SK-N-SH (cell line): ENCODE data around the gene GFOD2. TPM values are rescaled to one million over a fixed set of nuclear protein-coding genes. Genes with fewer than 3 reads are reported as not detected.

Source experiments
- CTCF ChIA-PET: fragments of 300-600, 350-600 bp; formaldehyde crosslinking; extraction: SDS; loops from one replicate; lab custom pipeline; 2021; lab: Yijun Ruan, JAX
- POLR2A ChIA-PET: fragments of 350-600 bp; sonication (Branson Sonifier 250); formaldehyde crosslinking; extraction: SDS; loops from one replicate; lab custom pipeline; 2020; ENCODE audit warnings: antibody characterized with exemption, inconsistent platforms; lab: Yijun Ruan, JAX
- DNase-seq: peaks from one replicate; pipeline ENCODE4 v3.0.0; 2012
- H2AFZ ChIP-seq: fragments of 200-600 bp; sonication (generic); 2 replicates; pipeline ENCODE4 v1.8.1; 2016; ENCODE audit warnings: antibody characterized with exemption, mild to moderate bottlenecking, low read depth
- H3F3A ChIP-seq: fragments of 200-600 bp; sonication (generic); replicated peaks from 2 replicates; pipeline ENCODE3; 2016; ENCODE audit warnings: antibody characterized with exemption, mild to moderate bottlenecking; ENCODE audit not compliant: insufficient read depth
- H3K27ac ChIP-seq, 2 experiments: fragments of 200-500 bp in 1 of 2; fragments of 200-600 bp in 1 of 2; sonication (Bioruptor generic) in 1 of 2; sonication (generic), shearing (Covaris generic) in 1 of 2; 2 replicates each; pipeline versions ENCODE4 v1.5.1 to v1.6.1; 2014 to 2016; ENCODE audit warnings: low read depth in 2 of 2, inconsistent platforms in 1 of 2, low read length in 1 of 2, mild to moderate bottlenecking in 1 of 2, mixed read lengths in 1 of 2
- H3K27me3 ChIP-seq: fragments of 200-600 bp; sonication (generic), shearing (Covaris generic); 2 replicates; pipeline ENCODE4 v1.6.1; 2016; ENCODE audit warnings: mixed run types; ENCODE audit not compliant: insufficient read depth
- H3K36me3 ChIP-seq, 2 experiments: fragments of 200-500 bp in 1 of 2; fragments of 200-600 bp in 1 of 2; sonication (Bioruptor generic) in 1 of 2; sonication (generic) in 1 of 2; replicated peaks in 1 of 2; 2 replicates each; pipeline versions ENCODE3 to v1.5.1; 2014 to 2016; ENCODE audit warnings: low read length in 1 of 2, mild to moderate bottlenecking in 1 of 2; ENCODE audit not compliant: insufficient read depth in 2 of 2, control insufficient read depth in 1 of 2
- H3K4me1 ChIP-seq, 2 experiments: fragments of 200-500 bp in 1 of 2; fragments of 200-600 bp in 1 of 2; sonication (Bioruptor generic) in 1 of 2; sonication (generic), shearing (Covaris generic) in 1 of 2; 2 replicates each; pipeline versions ENCODE4 v1.5.1 to v1.6.1; 2014 to 2016; ENCODE audit warnings: low read depth in 1 of 2, low read length in 1 of 2, mixed run types in 1 of 2; ENCODE audit not compliant: insufficient read depth in 2 of 2, control insufficient read depth in 1 of 2
- H3K4me2 ChIP-seq: fragments of 200-600 bp; sonication (generic), shearing (Covaris generic); 2 replicates; pipeline ENCODE4 v1.6.1; 2017; ENCODE audit warnings: mixed run types
- H3K4me3 ChIP-seq, 2 experiments: fragments of 200-500 bp in 1 of 2; fragments of 200-600 bp in 1 of 2; sonication (Bioruptor generic) in 1 of 2; sonication (generic), shearing (Covaris generic) in 1 of 2; 2 replicates each; pipeline versions ENCODE4 v1.5.1 to v1.8.1; 2014 to 2016; ENCODE audit warnings: low read depth in 2 of 2, inconsistent platforms in 1 of 2, low read length in 1 of 2, mild to moderate bottlenecking in 1 of 2, mixed read lengths in 1 of 2, moderate library complexity in 1 of 2
- H3K79me2 ChIP-seq: fragments of 200-600 bp; sonication (generic); 2 replicates; pipeline ENCODE4 v1.8.1; 2017; ENCODE audit warnings: mild to moderate bottlenecking; ENCODE audit not compliant: insufficient read depth
- H3K9ac ChIP-seq: fragments of 200-600 bp; sonication (generic); 2 replicates; pipeline ENCODE4 v1.6.1; 2017; ENCODE audit warnings: mixed run types
- H3K9me2 ChIP-seq: fragments of 200-600 bp; sonication (generic); 2 replicates; pipeline ENCODE4 v1.6.1; 2017; ENCODE audit warnings: mixed run types
- H3K9me3 ChIP-seq: fragments of 200-600 bp; sonication (generic); 2 replicates; pipeline ENCODE4 v1.6.1; 2017; ENCODE audit warnings: mixed run types, mild to moderate bottlenecking, moderate library complexity
- H4K20me1 ChIP-seq: fragments of 200-600 bp; sonication (generic); 2 replicates; pipeline ENCODE4 v1.6.1; 2017; ENCODE audit warnings: mild to moderate bottlenecking, mixed run types; ENCODE audit not compliant: insufficient read depth
- EP300 ChIP-seq, 2 experiments: IDR thresholded peaks; 2 replicates each; pipeline versions ENCODE4 v1.4.0 to v1.6.1; 2012; ENCODE audit warnings: borderline replicate concordance in 1 of 2, low read depth in 1 of 2, low read length in 1 of 2
- FOXJ3 ChIP-seq: sonication (generic); formaldehyde crosslinking; IDR thresholded peaks from 2 replicates; pipeline ENCODE4 v1.5.1; 2020; ENCODE audit warnings: mild to moderate bottlenecking, missing genetic modification reagents
- GATA2 ChIP-seq: sonication (generic); formaldehyde crosslinking; IDR thresholded peaks from 2 replicates; pipeline ENCODE4 v1.5.0; 2020; ENCODE audit warnings: mild to moderate bottlenecking, missing genetic modification reagents
- JUND ChIP-seq: IDR thresholded peaks from 2 replicates; pipeline ENCODE4 v1.4.0; 2012
- NRF1 ChIP-seq: IDR thresholded peaks from 2 replicates; pipeline ENCODE4 v1.6.1; 2012; ENCODE audit warnings: low read depth, mild to moderate bottlenecking, low read length
- RCOR1 ChIP-seq: fragments of 150-350 bp; IDR thresholded peaks from 2 replicates; pipeline ENCODE4 v1.6.1; 2017; ENCODE audit warnings: antibody characterized with exemption, low read length
- RFX5 ChIP-seq: IDR thresholded peaks from 2 replicates; pipeline ENCODE4 v1.6.1; 2012; ENCODE audit warnings: mild to moderate bottlenecking, improper control_type of control experiment, low read length
- RXRA ChIP-seq: IDR thresholded peaks from 2 replicates; pipeline ENCODE4 v1.4.0; 2012; ENCODE audit warnings: low read depth, mild to moderate bottlenecking, borderline replicate concordance
- TAF1 ChIP-seq: IDR thresholded peaks from 2 replicates; pipeline ENCODE4 v1.6.1; 2012; ENCODE audit warnings: low read depth, mild to moderate bottlenecking, low read length, moderate library complexity, borderline replicate concordance
- TEAD4 ChIP-seq: IDR thresholded peaks from 2 replicates; pipeline ENCODE4 v1.4.0; 2012; ENCODE audit warnings: mild to moderate bottlenecking, borderline replicate concordance; ENCODE audit not compliant: insufficient read depth
- YY1 ChIP-seq: IDR thresholded peaks from 2 replicates; pipeline ENCODE4 v1.4.0; 2012; ENCODE audit warnings: low read depth, mild to moderate bottlenecking
- WGBS: methylation state at CpG from one replicate; pipeline ENCODE4 v1.1.6; 2017; ENCODE audit warnings: low lambda C conversion rate; 5-methylcytosine and 5-hydroxymethylcytosine counted together
- polyA plus RNA-seq, 3 experiments: library from polyadenylated mRNA; depleted of rRNA; stranded (reverse); fragments of >200 nt; gene quantifications; 2 replicates each; pipeline ENCODE4 v1.2.3, GENCODE V29; 2012
- TF ChIP-seq, protein P1 (sequence below): fragments of 150-350 bp; IDR thresholded peaks from 2 replicates; pipeline ENCODE4 v1.6.1; 2016; ENCODE audit warnings: mild to moderate bottlenecking, low read depth, low read length
- TF ChIP-seq, protein P2 (sequence below): fragments of 200-600 bp; sonication (generic); IDR thresholded peaks from 2 replicates; pipeline ENCODE4 v1.6.1; 2017; ENCODE audit warnings: antibody characterized with exemption, mild to moderate bottlenecking, moderate library complexity
- TF ChIP-seq, protein P3 (sequence below): IDR thresholded peaks from 2 replicates; pipeline ENCODE4; 2012
- TF ChIP-seq, protein P4 (sequence below): fragments of 150-350 bp; IDR thresholded peaks from 2 replicates; pipeline ENCODE4 v1.6.1; 2017; ENCODE audit warnings: antibody characterized with exemption, low read length, low read depth, borderline replicate concordance
- TF ChIP-seq, protein P5 (sequence below): IDR thresholded peaks from 2 replicates; pipeline ENCODE4 v1.4.0; 2012; ENCODE audit warnings: low read depth
- TF ChIP-seq, protein P6 (sequence below): IDR thresholded peaks from 2 replicates; pipeline ENCODE4 v1.4.0; 2012; ENCODE audit warnings: low read depth, borderline replicate concordance

Gene GFOD2
- polyA plus RNA-seq, 1 of the 3 experiments (the other 2 are of a cell fraction): 19.0 TPM

DNA sequence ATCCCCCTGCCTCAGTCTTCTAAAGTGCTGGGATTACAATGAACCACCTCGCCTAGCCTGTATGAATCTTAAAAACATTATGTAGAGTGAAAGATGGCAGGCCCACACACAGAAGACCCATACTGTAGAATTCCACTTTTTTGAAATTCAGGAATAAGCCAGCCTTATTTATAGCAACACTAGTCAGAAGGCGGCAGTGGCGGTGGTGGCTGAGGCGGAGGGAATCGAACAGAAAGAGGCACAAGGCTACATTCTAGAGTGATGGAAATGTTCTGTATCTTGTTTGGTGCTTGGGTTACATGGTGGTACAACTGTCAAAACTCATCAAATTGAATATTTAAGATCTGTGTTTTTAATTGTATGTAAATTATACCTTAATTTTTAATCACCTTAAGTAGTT lies 11.3 kb downstream of the GFOD2 start:
- no peaks in the 10 kb centered on the region for H3K27me3 ChIP-seq
- no peaks in the 10 kb centered on the region for H3K9me3 ChIP-seq
- H4K20me1 ChIP-seq: peaks cover 19% of the 10 kb centered on the region
- peaks cover 8% of the 10 kb centered on the region for H3F3A ChIP-seq
- no peak for DNase-seq
- no peak overlapping the region for H2AFZ ChIP-seq
- peaks cover 0 to 12% of the 10 kb centered on the region in 2 experiments; a peak in 1 of 4 replicates for H3K4me1 ChIP-seq
- POLR2A ChIA-PET: no interaction called here
- peaks cover 89% of the 10 kb centered on the region for H3K79me2 ChIP-seq
- 98% methylated on average over 5 of the region's 5 CpGs for WGBS
- no peak overlapping the region for H3K27ac ChIP-seq
- no peak overlapping the region for H3K9ac ChIP-seq
- TF ChIP-seq NRF1 (no peak), YY1 (no peak), JUND (no peak), FOXJ3 (CRISPR knock-in tag) (no peak), EP300 (IDR thresholded peaks at IDR 0.05; ENCODE audit: borderline replicate concordance in 1 of 2, low read depth in 1 of 2, low read length in 1 of 2) (no peak), RCOR1 (no peak), TAF1 (no peak), TEAD4 (no peak), RXRA (no peak), GATA2 (no peak), RFX5 (no peak)
- TF ChIP-seq, protein P1, sequence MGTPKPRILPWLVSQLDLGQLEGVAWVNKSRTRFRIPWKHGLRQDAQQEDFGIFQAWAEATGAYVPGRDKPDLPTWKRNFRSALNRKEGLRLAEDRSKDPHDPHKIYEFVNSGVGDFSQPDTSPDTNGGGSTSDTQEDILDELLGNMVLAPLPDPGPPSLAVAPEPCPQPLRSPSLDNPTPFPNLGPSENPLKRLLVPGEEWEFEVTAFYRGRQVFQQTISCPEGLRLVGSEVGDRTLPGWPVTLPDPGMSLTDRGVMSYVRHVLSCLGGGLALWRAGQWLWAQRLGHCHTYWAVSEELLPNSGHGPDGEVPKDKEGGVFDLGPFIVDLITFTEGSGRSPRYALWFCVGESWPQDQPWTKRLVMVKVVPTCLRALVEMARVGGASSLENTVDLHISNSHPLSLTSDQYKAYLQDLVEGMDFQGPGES: no peak
- TF ChIP-seq, protein P2, sequence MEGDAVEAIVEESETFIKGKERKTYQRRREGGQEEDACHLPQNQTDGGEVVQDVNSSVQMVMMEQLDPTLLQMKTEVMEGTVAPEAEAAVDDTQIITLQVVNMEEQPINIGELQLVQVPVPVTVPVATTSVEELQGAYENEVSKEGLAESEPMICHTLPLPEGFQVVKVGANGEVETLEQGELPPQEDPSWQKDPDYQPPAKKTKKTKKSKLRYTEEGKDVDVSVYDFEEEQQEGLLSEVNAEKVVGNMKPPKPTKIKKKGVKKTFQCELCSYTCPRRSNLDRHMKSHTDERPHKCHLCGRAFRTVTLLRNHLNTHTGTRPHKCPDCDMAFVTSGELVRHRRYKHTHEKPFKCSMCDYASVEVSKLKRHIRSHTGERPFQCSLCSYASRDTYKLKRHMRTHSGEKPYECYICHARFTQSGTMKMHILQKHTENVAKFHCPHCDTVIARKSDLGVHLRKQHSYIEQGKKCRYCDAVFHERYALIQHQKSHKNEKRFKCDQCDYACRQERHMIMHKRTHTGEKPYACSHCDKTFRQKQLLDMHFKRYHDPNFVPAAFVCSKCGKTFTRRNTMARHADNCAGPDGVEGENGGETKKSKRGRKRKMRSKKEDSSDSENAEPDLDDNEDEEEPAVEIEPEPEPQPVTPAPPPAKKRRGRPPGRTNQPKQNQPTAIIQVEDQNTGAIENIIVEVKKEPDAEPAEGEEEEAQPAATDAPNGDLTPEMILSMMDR: no peak
- TF ChIP-seq, protein P3, sequence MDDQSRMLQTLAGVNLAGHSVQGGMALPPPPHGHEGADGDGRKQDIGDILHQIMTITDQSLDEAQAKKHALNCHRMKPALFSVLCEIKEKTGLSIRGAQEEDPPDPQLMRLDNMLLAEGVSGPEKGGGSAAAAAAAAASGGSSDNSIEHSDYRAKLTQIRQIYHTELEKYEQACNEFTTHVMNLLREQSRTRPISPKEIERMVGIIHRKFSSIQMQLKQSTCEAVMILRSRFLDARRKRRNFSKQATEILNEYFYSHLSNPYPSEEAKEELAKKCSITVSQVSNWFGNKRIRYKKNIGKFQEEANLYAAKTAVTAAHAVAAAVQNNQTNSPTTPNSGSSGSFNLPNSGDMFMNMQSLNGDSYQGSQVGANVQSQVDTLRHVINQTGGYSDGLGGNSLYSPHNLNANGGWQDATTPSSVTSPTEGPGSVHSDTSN: no peak
- TF ChIP-seq, protein P4, sequence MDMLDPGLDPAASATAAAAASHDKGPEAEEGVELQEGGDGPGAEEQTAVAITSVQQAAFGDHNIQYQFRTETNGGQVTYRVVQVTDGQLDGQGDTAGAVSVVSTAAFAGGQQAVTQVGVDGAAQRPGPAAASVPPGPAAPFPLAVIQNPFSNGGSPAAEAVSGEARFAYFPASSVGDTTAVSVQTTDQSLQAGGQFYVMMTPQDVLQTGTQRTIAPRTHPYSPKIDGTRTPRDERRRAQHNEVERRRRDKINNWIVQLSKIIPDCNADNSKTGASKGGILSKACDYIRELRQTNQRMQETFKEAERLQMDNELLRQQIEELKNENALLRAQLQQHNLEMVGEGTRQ: no peak
- TF ChIP-seq, protein P5, sequence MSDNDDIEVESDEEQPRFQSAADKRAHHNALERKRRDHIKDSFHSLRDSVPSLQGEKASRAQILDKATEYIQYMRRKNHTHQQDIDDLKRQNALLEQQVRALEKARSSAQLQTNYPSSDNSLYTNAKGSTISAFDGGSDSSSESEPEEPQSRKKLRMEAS: no peak
- TF ChIP-seq, protein P6, sequence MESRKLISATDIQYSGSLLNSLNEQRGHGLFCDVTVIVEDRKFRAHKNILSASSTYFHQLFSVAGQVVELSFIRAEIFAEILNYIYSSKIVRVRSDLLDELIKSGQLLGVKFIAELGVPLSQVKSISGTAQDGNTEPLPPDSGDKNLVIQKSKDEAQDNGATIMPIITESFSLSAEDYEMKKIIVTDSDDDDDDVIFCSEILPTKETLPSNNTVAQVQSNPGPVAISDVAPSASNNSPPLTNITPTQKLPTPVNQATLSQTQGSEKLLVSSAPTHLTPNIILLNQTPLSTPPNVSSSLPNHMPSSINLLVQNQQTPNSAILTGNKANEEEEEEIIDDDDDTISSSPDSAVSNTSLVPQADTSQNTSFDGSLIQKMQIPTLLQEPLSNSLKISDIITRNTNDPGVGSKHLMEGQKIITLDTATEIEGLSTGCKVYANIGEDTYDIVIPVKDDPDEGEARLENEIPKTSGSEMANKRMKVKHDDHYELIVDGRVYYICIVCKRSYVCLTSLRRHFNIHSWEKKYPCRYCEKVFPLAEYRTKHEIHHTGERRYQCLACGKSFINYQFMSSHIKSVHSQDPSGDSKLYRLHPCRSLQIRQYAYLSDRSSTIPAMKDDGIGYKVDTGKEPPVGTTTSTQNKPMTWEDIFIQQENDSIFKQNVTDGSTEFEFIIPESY: no peak
- CTCF ChIA-PET: interaction anchor here (1.1 to 2.5 kb wide), 2 partner anchors 40 to 109 kb away, joined by 3 to 9 read pairs; no protein-coding TSS in a partner anchor
- no peak overlapping the region for H3K4me2 ChIP-seq
- H3K9me2 ChIP-seq: no peaks in the 10 kb centered on the region
- H3K36me3 ChIP-seq: peaks cover 0 to 2% of the 10 kb centered on the region in 2 experiments
- no peak overlapping the region for H3K4me3 ChIP-seq
